NCI-H1048 (cell line): Measurements from ENCODE around the gene MUC15.
"Not testable (repeated sequence)": the region's sequence is repeated elsewhere in the genome, so short reads cannot be mapped to it uniquely, and the experiment has no call there.

Experiments used
- DNase-seq: peaks from one replicate; lab custom pipeline; 2025; lab: John Stamatoyannopoulos, UW

MUC15 gene, protein sequence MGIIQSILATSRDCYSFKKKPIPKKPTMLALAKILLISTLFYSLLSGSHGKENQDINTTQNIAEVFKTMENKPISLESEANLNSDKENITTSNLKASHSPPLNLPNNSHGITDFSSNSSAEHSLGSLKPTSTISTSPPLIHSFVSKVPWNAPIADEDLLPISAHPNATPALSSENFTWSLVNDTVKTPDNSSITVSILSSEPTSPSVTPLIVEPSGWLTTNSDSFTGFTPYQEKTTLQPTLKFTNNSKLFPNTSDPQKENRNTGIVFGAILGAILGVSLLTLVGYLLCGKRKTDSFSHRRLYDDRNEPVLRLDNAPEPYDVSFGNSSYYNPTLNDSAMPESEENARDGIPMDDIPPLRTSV

DNA sequence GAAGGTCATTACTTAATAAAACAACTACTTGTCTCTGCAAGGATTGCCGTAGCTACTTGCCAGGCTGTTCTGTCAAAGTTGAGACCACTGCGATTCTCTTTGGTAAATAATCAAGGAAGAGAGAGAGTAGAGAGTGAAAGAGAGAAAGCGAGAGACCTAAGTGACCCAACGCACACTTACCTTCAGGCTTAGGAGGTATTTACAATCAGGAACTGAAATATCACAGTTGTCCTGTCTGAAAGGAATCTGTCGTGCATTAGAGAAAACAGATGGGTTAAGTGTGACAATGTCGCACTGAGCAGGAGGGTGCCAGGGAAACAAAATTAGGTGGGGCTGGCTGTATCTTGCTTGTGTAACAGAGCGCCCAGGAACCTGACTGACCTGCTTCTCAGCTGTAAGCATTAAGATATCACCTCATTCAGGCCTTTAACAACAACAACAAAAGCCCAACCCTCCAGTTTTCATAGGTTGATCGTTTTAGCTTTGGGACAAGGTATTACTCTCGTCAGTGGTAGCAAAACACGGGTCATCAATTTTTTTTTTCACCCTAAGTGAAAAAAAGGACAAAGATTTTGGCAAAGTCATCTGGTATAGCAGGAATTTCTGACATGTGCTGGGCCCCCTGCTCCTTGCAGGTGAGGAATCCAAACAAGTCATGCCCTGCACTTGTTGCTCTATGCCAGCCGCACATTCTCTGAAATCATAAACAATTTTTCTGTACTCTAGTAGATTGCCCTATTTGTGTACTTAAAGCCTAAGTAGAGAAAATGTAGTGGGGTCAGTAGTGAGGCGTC lies at the start of gene MUC15:
Gene MUC15, minus strand, starts transcription at position 403 of the 794 bp plus-strand sequence. CDS start 5,169 bp downstream, outside the sequence.
- DNase-seq: no peak

- DNase-seq: no peak
Observed at GRCh38 chr11:26621132-26621531, 49.1 kb upstream of the MUC15 start.

GRCh38 chr11:26620282-26621045 lies 48.4 kb upstream of the MUC15 start:
- no peak for DNase-seq

- DNase-seq: no peak
Observed at GRCh38 chr11:26618441-26618840, 46.4 kb upstream of the MUC15 start.

GRCh38 chr11:26613759-26614158 lies 41.7 kb upstream of the MUC15 start:
- DNase-seq: no peak

DNA sequence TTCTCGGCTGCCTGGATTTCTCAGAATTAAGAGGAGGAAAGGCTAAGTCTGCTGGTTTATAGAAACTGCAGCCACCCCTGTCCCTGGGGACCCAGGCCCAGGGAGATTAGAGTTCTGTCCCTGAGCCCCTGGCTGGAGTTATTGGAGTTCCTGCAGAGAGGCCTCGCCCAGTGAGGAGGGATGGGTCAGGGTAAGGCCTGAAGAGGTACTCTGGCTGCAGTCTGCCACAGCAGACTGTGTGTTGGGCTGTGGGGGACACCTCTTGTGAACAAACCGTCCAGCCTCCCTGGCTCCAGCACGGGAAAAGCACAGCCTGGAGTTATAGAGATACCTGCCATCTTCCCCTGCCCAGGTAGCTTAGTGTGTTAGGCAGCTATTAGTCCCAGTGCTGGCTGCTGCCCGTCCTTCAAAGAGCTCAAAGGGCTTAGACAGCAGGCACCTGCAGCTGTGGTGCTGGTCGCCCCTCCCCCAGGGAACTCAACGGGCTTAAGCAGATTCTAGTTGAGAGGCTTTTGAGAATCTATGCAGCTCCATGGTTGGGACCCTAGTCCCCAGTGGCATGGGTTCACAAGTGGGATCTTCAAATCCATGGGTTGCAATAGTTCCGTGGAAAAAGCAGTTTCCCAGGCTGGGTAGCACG lies 36.6 kb upstream of the MUC15 start:
- no peak for DNase-seq

DNA sequence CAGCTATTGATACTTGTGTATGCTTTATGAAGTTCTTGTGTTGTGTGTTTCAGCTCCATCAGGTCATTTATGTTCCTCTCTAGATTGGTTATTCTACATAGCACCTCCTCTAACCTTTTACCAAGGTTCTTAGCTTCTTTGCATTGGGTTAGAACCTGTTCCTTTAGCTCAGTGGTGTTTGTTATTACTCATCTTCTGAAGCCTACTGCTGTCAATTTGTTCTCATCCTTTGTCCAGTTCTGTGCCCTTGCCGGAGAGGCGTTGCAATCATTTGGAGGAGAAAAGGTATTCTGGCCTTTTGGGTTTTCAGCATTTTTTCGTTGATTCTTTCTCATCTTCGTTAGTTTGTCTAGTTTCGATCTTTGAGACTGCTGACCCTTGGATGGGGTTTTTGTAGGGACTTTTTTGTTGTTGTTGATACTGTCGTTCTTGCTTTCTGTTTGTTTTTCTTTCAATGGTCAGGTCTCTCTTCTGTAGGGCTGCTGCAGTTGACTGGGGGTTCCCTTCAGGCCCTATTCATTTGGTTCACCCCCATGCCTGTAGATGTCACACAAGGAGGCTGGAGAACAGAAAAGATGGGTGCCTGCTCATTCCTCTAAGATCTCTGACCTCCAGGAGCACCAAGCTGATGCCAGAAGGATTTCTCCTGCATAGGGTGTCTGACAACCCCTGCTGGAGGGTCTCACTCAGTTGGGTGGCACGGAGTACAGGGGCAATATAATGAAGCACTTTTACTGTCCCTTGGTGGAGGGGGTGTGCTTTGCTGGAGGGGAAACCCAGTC lies 35.9 kb upstream of the MUC15 start:
- DNase-seq: no peak

DNA sequence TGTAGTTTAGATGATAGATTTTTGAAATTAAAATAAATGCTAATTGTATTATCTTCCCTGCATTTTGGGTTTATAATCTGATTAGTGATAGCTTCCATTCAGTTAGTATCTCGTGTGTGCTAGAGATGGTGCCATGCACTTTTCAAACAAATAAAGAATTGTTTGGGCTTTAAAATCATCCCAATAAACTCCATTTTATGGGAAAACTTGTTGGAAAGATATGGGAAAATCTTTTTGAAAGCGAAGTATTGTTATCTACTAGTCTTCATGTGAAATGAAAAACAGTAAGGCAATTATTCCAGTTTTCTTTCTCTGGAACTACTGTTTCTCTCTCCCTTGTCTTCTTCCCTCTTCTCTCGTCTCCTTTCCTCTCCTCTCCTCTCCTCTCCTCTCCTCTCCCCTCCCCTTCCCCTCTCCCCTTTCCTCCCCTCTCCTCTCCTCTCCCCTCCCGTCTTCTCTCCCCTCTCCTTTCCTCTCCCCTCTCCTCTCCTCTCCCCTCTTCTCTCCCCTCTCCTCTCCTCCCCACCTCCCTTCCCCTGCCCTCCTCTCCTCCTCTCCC lies 27.9 kb upstream of the MUC15 start:
- DNase-seq: no peak

DNA sequence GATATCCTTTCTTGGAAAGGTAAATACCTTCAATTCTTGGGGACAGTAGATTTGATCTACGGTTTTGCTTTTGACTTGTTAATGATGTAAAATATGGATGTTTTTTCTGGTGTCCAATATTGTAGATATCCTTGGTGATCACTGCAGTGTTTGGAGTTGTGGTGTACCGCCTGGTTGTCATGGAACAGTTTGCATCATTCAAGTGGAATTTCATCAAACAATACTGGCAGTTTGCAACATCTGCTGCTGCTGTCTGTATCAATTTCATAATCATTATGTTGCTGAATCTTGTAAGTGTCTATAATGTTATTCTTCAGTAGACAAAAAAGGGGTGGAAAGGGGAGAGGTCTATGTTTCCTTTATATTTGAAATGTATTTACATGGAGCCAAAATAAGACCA lies 27.4 kb upstream of the MUC15 start:
- no peak for DNase-seq

DNA sequence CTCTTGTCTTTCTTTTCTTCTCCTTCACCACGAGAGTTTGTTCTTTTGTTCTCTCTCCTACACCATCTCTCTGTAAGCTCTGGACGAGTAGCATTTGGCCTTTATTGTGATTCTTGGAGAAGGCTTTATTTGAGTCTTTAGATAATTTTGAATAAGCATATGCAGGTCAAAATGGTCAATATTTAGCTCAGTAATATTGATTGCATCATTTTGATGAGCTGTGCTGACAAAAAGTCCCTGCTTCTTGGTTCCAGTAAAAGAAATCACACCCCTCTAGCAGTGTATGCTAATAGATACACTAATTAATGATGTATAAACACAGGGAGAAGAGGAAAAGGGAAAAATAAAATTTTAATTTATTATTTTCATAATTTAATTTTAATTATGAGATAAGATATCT lies 25.8 kb upstream of the MUC15 start:
- DNase-seq: no peak

DNA sequence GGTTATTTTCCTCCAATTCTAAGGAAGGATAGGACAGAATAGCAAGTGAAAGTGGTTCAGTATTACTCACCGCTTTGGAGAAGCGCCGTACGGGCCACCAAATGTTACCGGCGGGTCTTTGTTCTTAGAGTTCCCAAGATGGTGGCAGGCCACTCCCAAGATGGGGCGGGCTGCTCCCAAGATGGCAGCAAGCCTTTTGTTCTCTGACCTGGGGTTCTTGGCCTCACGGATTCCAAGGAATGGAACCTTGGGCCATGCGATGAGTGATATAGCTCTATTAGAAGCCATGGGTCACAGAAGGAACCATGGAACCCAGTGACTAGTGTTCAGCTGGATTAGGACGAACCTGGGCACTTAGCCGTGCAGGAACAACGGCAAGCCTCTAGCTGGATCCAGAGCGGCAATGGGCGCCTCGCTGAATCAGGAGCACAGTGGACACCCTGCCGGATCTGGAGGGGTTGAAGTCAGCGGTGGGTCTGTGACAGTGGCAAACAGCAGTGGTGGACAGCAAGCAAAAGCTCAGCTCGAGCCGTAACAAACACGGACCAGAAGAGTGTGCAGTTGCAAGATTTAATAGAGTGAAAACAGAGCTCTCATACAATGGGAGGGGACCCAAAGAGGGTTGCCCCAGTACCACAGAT lies 25.1 kb upstream of the MUC15 start:
- DNase-seq: not testable (repeated sequence)

GRCh38 chr11:26595207-26595865 lies 23.3 kb upstream of the MUC15 start:
- not testable (repeated sequence) for DNase-seq

GRCh38 chr11:26593691-26594090 lies 21.6 kb upstream of the MUC15 start:
- DNase-seq: no peak

DNA sequence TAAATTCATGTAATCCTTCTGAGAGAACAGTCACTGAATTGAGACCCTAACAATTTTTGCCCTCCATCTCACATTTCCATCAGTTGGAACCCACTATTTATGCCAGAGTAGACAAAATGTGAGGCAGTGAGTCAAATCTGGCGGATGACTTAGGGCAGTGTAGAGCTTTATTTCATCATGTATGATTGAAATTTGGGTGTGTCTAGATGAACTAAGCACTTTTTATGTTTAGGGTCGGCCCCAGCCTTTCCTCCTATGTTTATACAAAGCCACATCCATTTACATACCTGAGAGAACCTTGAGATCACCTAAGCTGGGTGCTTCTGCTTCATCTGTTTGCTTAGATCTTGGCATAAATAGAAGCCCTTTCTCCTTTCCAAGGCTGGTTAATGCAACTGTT lies 15.0 kb upstream of the MUC15 start:
- no peak for DNase-seq

GRCh38 chr11:26584818-26585217 lies 12.8 kb upstream of the MUC15 start:
- no peak for DNase-seq

GRCh38 chr11:26583550-26583949 lies 11.5 kb upstream of the MUC15 start:
- DNase-seq: peak; percentile 8

DNA sequence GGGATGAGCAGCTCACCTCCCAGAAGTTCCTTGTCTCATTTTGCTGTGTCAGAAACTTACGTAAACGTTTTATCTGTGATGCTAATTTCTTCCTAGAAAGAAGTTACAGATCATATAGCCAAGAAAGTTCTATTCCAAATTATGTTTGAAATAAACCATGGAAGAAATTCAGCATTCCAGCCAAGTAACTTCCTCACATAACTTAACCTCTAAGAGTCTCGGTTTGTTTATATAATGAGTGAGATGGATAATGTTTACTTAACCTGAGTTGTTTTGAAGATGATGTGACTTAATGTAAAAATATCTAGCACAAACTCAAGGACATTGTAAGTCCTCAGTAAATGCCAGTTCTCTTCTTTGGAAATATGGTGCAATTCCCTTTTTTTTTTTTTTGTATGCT lies 8.9 kb upstream of the MUC15 start:
- DNase-seq: no peak

- no peak for DNase-seq
Observed at GRCh38 chr11:26579683-26580082, 7.6 kb upstream of the MUC15 start.

DNA sequence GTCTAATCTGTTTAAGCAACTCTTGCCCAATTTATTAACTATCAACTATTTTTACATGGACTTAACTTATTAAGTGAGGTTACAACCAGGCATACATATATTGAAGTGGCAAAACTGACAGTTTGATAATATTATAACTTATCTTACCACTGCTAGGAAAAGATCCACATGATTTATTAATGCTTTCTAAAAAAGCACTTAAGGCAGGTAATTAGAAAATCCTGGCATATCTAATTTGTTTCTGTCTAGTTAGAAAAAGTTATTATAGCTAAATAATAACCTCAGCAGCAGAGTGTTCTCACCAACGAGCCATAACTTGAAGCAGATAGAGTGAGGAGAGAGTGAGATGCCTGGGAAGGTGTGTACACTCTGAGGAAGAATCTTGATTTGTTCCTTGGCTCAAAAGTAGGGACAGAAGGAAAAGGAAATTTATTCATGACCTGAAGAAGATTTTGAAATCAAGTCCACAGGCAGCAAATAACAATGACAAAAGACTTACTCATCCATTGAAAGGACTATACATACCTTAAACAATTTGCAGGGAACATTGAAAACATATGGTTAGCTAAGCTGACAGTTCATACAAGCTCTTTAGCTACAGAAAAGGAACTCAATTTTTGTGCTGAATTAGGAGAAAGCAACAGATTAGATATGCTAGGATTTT lies 7.1 kb upstream of the MUC15 start:
- no peak for DNase-seq
